WTC11 (cell line): ENCODE data around the gene KIDINS220. TPM values are rescaled to one million over a fixed set of nuclear protein-coding genes. Genes with fewer than 3 reads are reported as not detected.

ENCODE experiments used
- ATAC-seq: fragments of 200-7000 bp; cut with Tn5 transposase; 2 replicates; pipeline ENCODE4 v1.10.0; 2021; ENCODE audit warnings: mild to moderate bottlenecking, moderate library complexity
- CTCF ChIA-PET: fragments of 300-600 bp; sonication (Branson Sonifier 250); formaldehyde crosslinking; loops from one replicate; lab custom pipeline; 2021; ENCODE audit warnings: antibody characterized with exemption; lab: Charles Lee
- POLR2A ChIA-PET: fragments of 350-600 bp; sonication (Branson Sonifier 250); formaldehyde crosslinking; loops from one replicate; lab custom pipeline; 2021; ENCODE audit warnings: antibody characterized with exemption; lab: Charles Lee
- DNase-seq: peaks from one replicate; pipeline ENCODE4 v3.0.0; 2021; ENCODE audit warnings: low spot score
- H3K27ac Mint-ChIP-seq: 2 replicates; pipeline ENCODE4 v1.8.0; 2021; ENCODE audit warnings: mixed read lengths
- H3K27me3 Mint-ChIP-seq: 2 replicates; pipeline ENCODE4 v1.8.0; 2021; ENCODE audit warnings: low read depth, mild to moderate bottlenecking, moderate library complexity, mixed read lengths
- H3K36me3 Mint-ChIP-seq: 2 replicates; pipeline ENCODE4 v1.8.0; 2021; ENCODE audit warnings: mixed read lengths
- H3K4me1 Mint-ChIP-seq: 2 replicates; pipeline ENCODE4 v1.8.0; 2022; ENCODE audit warnings: mixed read lengths
- H3K4me3 Mint-ChIP-seq: 2 replicates; pipeline ENCODE4 v1.8.0; 2021; ENCODE audit warnings: mild to moderate bottlenecking, moderate library complexity, mixed read lengths
- H3K9me3 Mint-ChIP-seq: 2 replicates; pipeline ENCODE4 v1.8.0; 2021; ENCODE audit warnings: mixed read lengths
- ARID4B ChIP-seq: sonication (generic); formaldehyde crosslinking; IDR thresholded peaks from 2 replicates; pipeline ENCODE4 v1.8.0; 2023; ENCODE audit warnings: missing genetic modification reagents, mild to moderate bottlenecking, borderline replicate concordance
- ATF1 ChIP-seq: sonication (generic); formaldehyde crosslinking; IDR thresholded peaks from 2 replicates; pipeline ENCODE4 v1.8.1; 2023; ENCODE audit warnings: mild to moderate bottlenecking, moderate library complexity, missing genetic modification reagents
- E2F4 ChIP-seq: sonication (generic); formaldehyde crosslinking; IDR thresholded peaks from 2 replicates; pipeline ENCODE4 v1.8.1; 2022; ENCODE audit warnings: low read depth, mild to moderate bottlenecking, moderate library complexity, missing genetic modification reagents, borderline replicate concordance
- ERG ChIP-seq: fragments of 250-450 bp; sonication (Bioruptor Pico); IDR thresholded peaks from 2 replicates; pipeline ENCODE4 v1.8.0; 2021; ENCODE audit warnings: mild to moderate bottlenecking
- GABPB1 ChIP-seq: sonication (generic); formaldehyde crosslinking; IDR thresholded peaks from 2 replicates; pipeline ENCODE4 v1.8.1; 2023; ENCODE audit warnings: mild to moderate bottlenecking, missing genetic modification reagents
- HMGA2 ChIP-seq: fragments of 250-450 bp; sonication (Bioruptor Pico); IDR thresholded peaks from 2 replicates; pipeline ENCODE4 v1.4.0; 2021; ENCODE audit warnings: mild to moderate bottlenecking, moderate library complexity
- MAX ChIP-seq: sonication (generic); formaldehyde crosslinking; IDR thresholded peaks from 2 replicates; pipeline ENCODE4 v1.8.0; 2022; ENCODE audit warnings: mild to moderate bottlenecking, missing genetic modification reagents
- NR1H2 ChIP-seq: sonication (generic); formaldehyde crosslinking; IDR thresholded peaks from 2 replicates; pipeline ENCODE4 v1.9.0; 2021; ENCODE audit warnings: mild to moderate bottlenecking, moderate library complexity, missing genetic modification reagents
- NR3C1 ChIP-seq: sonication (generic); formaldehyde crosslinking; conservative IDR thresholded peaks from 2 replicates; pipeline ENCODE4 v1.8.1; 2023; ENCODE audit warnings: low read depth, mild to moderate bottlenecking, missing genetic modification reagents
- PRRX2 ChIP-seq: fragments of 250-450 bp; sonication (Bioruptor Pico); IDR thresholded peaks from 2 replicates; pipeline ENCODE4 v1.8.0; 2021; ENCODE audit warnings: mild to moderate bottlenecking
- RELA ChIP-seq: sonication (generic); formaldehyde crosslinking; IDR thresholded peaks from 2 replicates; pipeline ENCODE4 v1.8.1; 2022; ENCODE audit warnings: missing genetic modification reagents, mild to moderate bottlenecking, borderline replicate concordance
- RORB ChIP-seq: fragments of 250-450 bp; sonication (Bioruptor Pico); IDR thresholded peaks from 2 replicates; pipeline ENCODE4 v1.9.0; 2021; ENCODE audit warnings: mild to moderate bottlenecking
- TCF7 ChIP-seq: sonication (generic); formaldehyde crosslinking; IDR thresholded peaks from 2 replicates; pipeline ENCODE4 v1.8.0; 2022; ENCODE audit warnings: mild to moderate bottlenecking, low read depth, missing genetic modification reagents, moderate library complexity
- ZNF219 ChIP-seq: sonication (generic); formaldehyde crosslinking; IDR thresholded peaks from 2 replicates; pipeline ENCODE4 v1.8.0; 2023; ENCODE audit warnings: missing genetic modification reagents, mild to moderate bottlenecking, borderline replicate concordance
- ZNF263 ChIP-seq: sonication (generic); formaldehyde crosslinking; IDR thresholded peaks from 2 replicates; pipeline ENCODE4 v1.8.1; 2022; ENCODE audit warnings: low read depth, mild to moderate bottlenecking, moderate library complexity, missing genetic modification reagents
- ZNF425 ChIP-seq: fragments of 250-450 bp; sonication (Bioruptor Pico); conservative IDR thresholded peaks from 2 replicates; pipeline ENCODE4 v1.9.0; 2021; ENCODE audit warnings: mild to moderate bottlenecking
- total RNA-seq: library from RNA; stranded (reverse); gene quantifications from 3 replicates; pipeline ENCODE4 v1.2.3, GENCODE V29; 2021
- TF ChIP-seq, protein P1 (sequence below): sonication (generic); formaldehyde crosslinking; conservative IDR thresholded peaks from 2 replicates; pipeline ENCODE4 v1.8.1; 2023; ENCODE audit warnings: mild to moderate bottlenecking, low read depth, missing genetic modification reagents, moderate library complexity

Gene KIDINS220
- total RNA-seq, 1 experiment from 2014 or later: 23.9 TPM

DNA sequence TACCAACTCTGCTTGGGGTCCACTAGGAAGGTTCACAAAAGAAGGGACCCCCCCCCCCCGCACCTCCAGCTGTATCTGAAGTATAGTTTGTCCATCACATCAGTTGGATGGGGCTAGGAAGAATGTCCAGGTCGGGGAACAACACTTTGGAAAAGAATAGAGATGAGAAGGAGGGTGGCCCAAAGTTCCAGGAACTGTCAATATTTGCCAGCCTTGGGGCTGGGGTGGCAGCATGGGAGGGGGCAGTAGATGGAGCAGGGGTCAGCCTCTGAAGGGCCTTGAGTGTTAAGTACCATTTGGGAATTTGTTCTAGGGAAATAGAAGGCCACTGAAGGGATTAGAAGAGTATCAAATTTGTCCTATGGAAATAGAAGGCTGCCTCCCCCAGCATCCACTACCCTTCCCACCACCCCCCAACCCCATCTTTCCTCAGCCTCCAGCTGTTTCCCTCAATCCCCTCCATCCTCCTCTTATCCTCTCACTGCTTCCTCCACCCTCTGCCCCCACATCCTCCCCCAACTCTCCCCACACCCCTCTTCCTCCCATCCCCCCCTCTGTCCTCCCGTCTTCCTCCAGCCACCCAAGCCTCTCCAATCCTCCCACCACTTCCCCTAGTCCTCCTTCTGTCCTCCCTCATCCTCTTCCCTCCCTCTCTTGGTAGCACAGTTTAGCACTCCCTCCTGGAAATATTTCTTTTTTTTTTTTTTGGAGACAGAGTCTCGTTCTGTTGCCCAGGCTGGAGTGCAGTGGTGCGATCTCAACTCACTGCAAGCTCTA is 2.0 kb upstream of the KIDINS220 start (continued):
- TF ChIP-seq RORB (CRISPR knock-in tag): no peak
- no peak for TF ChIP-seq NR1H2 (CRISPR knock-in tag)
- no peak for TF ChIP-seq ZNF219
- no peak for TF ChIP-seq TCF7 (CRISPR knock-in tag)
- no peak for TF ChIP-seq HMGA2 (CRISPR knock-in tag)
- TF ChIP-seq ZNF425: no peak
- no peak for TF ChIP-seq ERG (CRISPR knock-in tag)
- TF ChIP-seq, all 79 proteins: peak for 0

GRCh38 chr2:8837795-8838140 is 355 bp upstream of the KIDINS220 start:
- no peak for DNase-seq
- ChIA-PET CTCF (interaction anchor here (0.6 to 0.7 kb wide), 2 partner anchors 93 to 145 kb away, joined by 3 to 4 read pairs; no protein-coding TSS in a partner anchor), POLR2A (no interaction called here)
- TF ChIP-seq ERG (CRISPR knock-in tag): no peak
- TF ChIP-seq, protein P1, sequence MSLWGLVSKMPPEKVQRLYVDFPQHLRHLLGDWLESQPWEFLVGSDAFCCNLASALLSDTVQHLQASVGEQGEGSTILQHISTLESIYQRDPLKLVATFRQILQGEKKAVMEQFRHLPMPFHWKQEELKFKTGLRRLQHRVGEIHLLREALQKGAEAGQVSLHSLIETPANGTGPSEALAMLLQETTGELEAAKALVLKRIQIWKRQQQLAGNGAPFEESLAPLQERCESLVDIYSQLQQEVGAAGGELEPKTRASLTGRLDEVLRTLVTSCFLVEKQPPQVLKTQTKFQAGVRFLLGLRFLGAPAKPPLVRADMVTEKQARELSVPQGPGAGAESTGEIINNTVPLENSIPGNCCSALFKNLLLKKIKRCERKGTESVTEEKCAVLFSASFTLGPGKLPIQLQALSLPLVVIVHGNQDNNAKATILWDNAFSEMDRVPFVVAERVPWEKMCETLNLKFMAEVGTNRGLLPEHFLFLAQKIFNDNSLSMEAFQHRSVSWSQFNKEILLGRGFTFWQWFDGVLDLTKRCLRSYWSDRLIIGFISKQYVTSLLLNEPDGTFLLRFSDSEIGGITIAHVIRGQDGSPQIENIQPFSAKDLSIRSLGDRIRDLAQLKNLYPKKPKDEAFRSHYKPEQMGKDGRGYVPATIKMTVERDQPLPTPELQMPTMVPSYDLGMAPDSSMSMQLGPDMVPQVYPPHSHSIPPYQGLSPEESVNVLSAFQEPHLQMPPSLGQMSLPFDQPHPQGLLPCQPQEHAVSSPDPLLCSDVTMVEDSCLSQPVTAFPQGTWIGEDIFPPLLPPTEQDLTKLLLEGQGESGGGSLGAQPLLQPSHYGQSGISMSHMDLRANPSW (CRISPR knock-in tag): no peak
- TF ChIP-seq GABPB1 (CRISPR knock-in tag): no peak
- TF ChIP-seq ATF1: no peak
- TF ChIP-seq E2F4 (CRISPR knock-in tag): no peak
- no peak for TF ChIP-seq NR3C1 (CRISPR knock-in tag)
- no peak for TF ChIP-seq ZNF263 (CRISPR knock-in tag)
- no peak for TF ChIP-seq PRRX2 (CRISPR knock-in tag)
- ATAC-seq: peak; percentile 67
- Mint-ChIP-seq H3K4me1 (peaks cover 12% of the 10 kb centered on the region), H3K27ac (no peak overlapping the region; the same call in 1 of the 2 replicates), H3K27me3 (peaks cover 6% of the 10 kb centered on the region; the same call in 1 of the 2 replicates), H3K4me3 (peak overlapping the region; percentile 99), H3K36me3 (no peaks in the 10 kb centered on the region), H3K9me3 (no peaks in the 10 kb centered on the region)

DNA sequence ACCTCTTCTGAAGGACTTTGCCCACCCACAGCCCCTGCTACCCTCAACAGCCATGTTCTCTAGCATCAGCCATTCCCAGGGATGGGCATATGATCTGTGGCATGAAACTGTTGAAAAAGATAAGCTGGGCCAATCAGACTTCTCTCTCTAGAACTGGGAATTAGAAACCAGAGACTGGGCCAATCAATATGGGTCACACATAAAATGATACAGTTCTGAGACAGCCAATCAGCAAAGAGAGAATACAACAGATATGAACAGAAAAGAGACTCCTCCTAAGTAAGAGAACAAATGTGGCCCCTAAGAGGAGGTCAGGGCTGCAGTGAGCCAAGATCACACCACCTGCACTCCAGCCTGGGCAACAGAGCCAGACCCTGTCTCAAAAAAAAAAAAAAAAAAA is 2.1 kb downstream of the KIDINS220 start:
- no peak overlapping the region for H3K4me3 Mint-ChIP-seq
- peaks cover 2% of the 10 kb centered on the region; the same call in 1 of the 2 replicates for H3K27me3 Mint-ChIP-seq
- ATAC-seq (no peak), DNase-seq (no peak)
- H3K36me3 Mint-ChIP-seq: no peaks in the 10 kb centered on the region
- no peak overlapping the region for H3K27ac Mint-ChIP-seq
- no peaks in the 10 kb centered on the region for H3K9me3 Mint-ChIP-seq
- H3K4me1 Mint-ChIP-seq: peaks cover 20% of the 10 kb centered on the region
- ChIA-PET CTCF (no interaction called here), POLR2A (no interaction called here)
- TF ChIP-seq PRRX2 (CRISPR knock-in tag) (no peak), RELA (CRISPR knock-in tag) (no peak), ARID4B (CRISPR knock-in tag) (no peak), MAX (CRISPR knock-in tag) (no peak)
